K562 (cell line): Measurements from ENCODE around the gene ZBP1. TPM values are rescaled to one million over a fixed set of nuclear protein-coding genes. Genes with fewer than 3 reads are reported as not detected.

Experiments used
- ATAC-seq: fragments of 200-7000 bp; cut with Tn5 transposase; 3 replicates; pipeline ENCODE4 v1.9.1; 2020; ENCODE audit warnings: moderate library complexity
- BruUV-seq: library from RNA; stranded (reverse); fragments of 400-500 nt; replicated peaks from 2 replicates; lab custom pipeline; 2021; lab: Mats Ljungman, UMichigan
- CTCF ChIA-PET: fragments of 300-600 bp; formaldehyde crosslinking; extraction: SDS; loops from one replicate; lab custom pipeline; 2021; ENCODE audit warnings: low intra/inter-chr PET ratio; lab: Yijun Ruan, JAX
- POLR2A ChIA-PET: fragments of 300-600, 350-650 bp; sonication (Branson Sonifier 250); formaldehyde crosslinking; extraction: SDS; loops from one replicate; lab custom pipeline; 2021; ENCODE audit warnings: antibody characterized with exemption, inconsistent platforms; lab: Yijun Ruan, JAX
- DNase-seq, 4 experiments: peaks; one replicate each; pipeline versions ENCODE4 v3.0.0 to v3.0.0-alpha.2; 2011 to 2018; ENCODE audit warnings: low spot score in 3 of 4, mixed read lengths in 3 of 4; ENCODE audit errors: extremely low read depth in 1 of 4
- FAIRE-seq: peaks from 2 replicates; lab custom pipeline; 2011; peaks lifted over from hg19 to GRCh38; lab: Jason Lieb, UNC
- H2AFZ ChIP-seq: 2 replicates; pipeline ENCODE4 v1.6.0; 2011; ENCODE audit warnings: low read depth, low read length, control low read depth, inconsistent platforms
- H3K27ac ChIP-seq: fragments of 200-600 bp; 3 replicates; pipeline ENCODE4 v1.8.0; 2011; ENCODE audit warnings: low read depth, mild to moderate bottlenecking, control low read depth, inconsistent platforms, low read length, moderate library complexity, mixed read lengths; ENCODE audit errors: extremely low read depth
- H3K27me3 ChIP-seq, 2 experiments: fragments of 300-600 bp in 1 of 2; 2 replicates in 1 of 2; 3 replicates in 1 of 2; pipeline versions ENCODE4 v1.6.0 to v1.8.0; 2011; ENCODE audit warnings: inconsistent platforms in 2 of 2, low read length in 2 of 2, mild to moderate bottlenecking in 1 of 2, mixed read lengths in 1 of 2, moderate library complexity in 1 of 2; ENCODE audit not compliant: control insufficient read depth in 2 of 2, insufficient read depth in 2 of 2
- H3K36me3 ChIP-seq: fragments of 300-600 bp; 3 replicates; pipeline ENCODE4 v1.8.0; 2011; ENCODE audit warnings: mild to moderate bottlenecking, low read length, inconsistent platforms; ENCODE audit not compliant: control insufficient read depth, insufficient read depth
- H3K4me1 ChIP-seq, 2 experiments: fragments of 200-600 bp in 1 of 2; replicated peaks in 1 of 2; 2 replicates in 1 of 2; 3 replicates in 1 of 2; pipeline versions ENCODE4 v1.5.1 to v1.8.0; 2011; ENCODE audit warnings: inconsistent platforms in 2 of 2, low read length in 2 of 2, mild to moderate bottlenecking in 1 of 2, mixed read lengths in 1 of 2, moderate library complexity in 1 of 2; ENCODE audit not compliant: control insufficient read depth in 2 of 2, insufficient read depth in 2 of 2
- H3K4me2 ChIP-seq: 2 replicates; pipeline ENCODE4 v1.6.1; 2011; ENCODE audit warnings: low read length, control low read depth, inconsistent platforms, mixed read lengths; ENCODE audit not compliant: insufficient read depth
- H3K4me3 ChIP-seq: fragments of 200-600 bp; sonication (generic), shearing (Covaris generic); 2 replicates; pipeline ENCODE4 v1.5.1; 2016; ENCODE audit warnings: control low read depth, inconsistent platforms
- H3K79me2 ChIP-seq: fragments of 200-600 bp; 3 replicates; pipeline ENCODE4 v1.8.0; 2011; ENCODE audit warnings: low read length, inconsistent platforms; ENCODE audit not compliant: control insufficient read depth, insufficient read depth
- H3K9ac ChIP-seq, 2 experiments: 2 replicates each; pipeline versions ENCODE4 v1.6.0 to v1.6.1; 2011; ENCODE audit warnings: low read depth in 2 of 2, low read length in 2 of 2, control low read depth in 1 of 2, inconsistent platforms in 1 of 2, mild to moderate bottlenecking in 1 of 2, mixed read lengths in 1 of 2; ENCODE audit not compliant: insufficient read depth in 1 of 2
- H3K9me1 ChIP-seq: one replicate; pipeline ENCODE4 v1.6.0; 2011; ENCODE audit warnings: inconsistent platforms, mild to moderate bottlenecking, low read length, moderate library complexity; ENCODE audit not compliant: control insufficient read depth, insufficient read depth
- H3K9me3 ChIP-seq: replicated peaks from 2 replicates; pipeline ENCODE4 v1.5.1; 2011; ENCODE audit warnings: low read depth, low read length, inconsistent platforms; ENCODE audit not compliant: control insufficient read depth, insufficient read depth
- H4K20me1 ChIP-seq: replicated peaks from 2 replicates; pipeline ENCODE4 v1.6.1; 2011; ENCODE audit warnings: low read length, inconsistent platforms, mixed read lengths; ENCODE audit not compliant: control insufficient read depth, insufficient read depth
- CBX3 ChIP-seq, 2 experiments: IDR thresholded peaks; 1 replicate in 1 of 2; 2 replicates in 1 of 2; pipeline ENCODE4 v1.6.1; 2012; ENCODE audit warnings: inconsistent platforms in 2 of 2, low read length in 2 of 2, borderline replicate concordance in 1 of 2, control low read depth in 1 of 2
- CTCF ChIP-seq, 3 experiments: IDR thresholded peaks in 2 of 3; conservative IDR thresholded peaks in 1 of 3; 2 replicates each; pipeline ENCODE4 v1.5.1; 2011 to 2012; ENCODE audit warnings: low read length in 3 of 3, mild to moderate bottlenecking in 3 of 3, control low read depth in 2 of 3, improper control_type of control experiment in 1 of 3, inconsistent platforms in 1 of 3, low read depth in 1 of 3, mixed read lengths in 1 of 3, moderate library complexity in 1 of 3; ENCODE audit not compliant: insufficient read depth in 2 of 3
- DACH1 ChIP-seq: fragments of 450-650 bp; IDR thresholded peaks from 2 replicates; pipeline ENCODE4 v1.6.1; 2018; ENCODE audit not compliant: partially characterized antibody
- ILK ChIP-seq: fragments of 450-650 bp; IDR thresholded peaks from 2 replicates; pipeline ENCODE4 v1.6.1; 2016; ENCODE audit warnings: missing genetic modification characterization, low read depth, mild to moderate bottlenecking, missing compliant biosample characterization, moderate library complexity, borderline replicate concordance
- JUN ChIP-seq, 2 experiments: sonication (generic) in 1 of 2; formaldehyde crosslinking in 1 of 2; IDR thresholded peaks; 2 replicates each; pipeline versions ENCODE4 v1.6.1 to v1.8.0; 2012 to 2022; ENCODE audit warnings: borderline replicate concordance in 2 of 2, mild to moderate bottlenecking in 2 of 2, improper control_type of control experiment in 1 of 2, low read depth in 1 of 2, low read length in 1 of 2, missing genetic modification reagents in 1 of 2
- LARP7 ChIP-seq: fragments of 450-650 bp; IDR thresholded peaks from 2 replicates; pipeline ENCODE4 v1.6.1; 2016
- PHF21A ChIP-seq: fragments of 450-650 bp; IDR thresholded peaks from 2 replicates; pipeline ENCODE4 v1.6.1; 2017; ENCODE audit warnings: low read depth, borderline replicate concordance
- RAD21 ChIP-seq, 2 experiments: fragments of 250-450 bp in 1 of 2; fragments of 450-650 bp in 1 of 2; sonication (Bioruptor Pico) in 1 of 2; formaldehyde crosslinking in 1 of 2; IDR thresholded peaks in 1 of 2; conservative IDR thresholded peaks in 1 of 2; 2 replicates each; pipeline versions ENCODE4 v1.4.0 to v1.8.0; 2020 to 2022; ENCODE audit warnings: mild to moderate bottlenecking in 2 of 2, moderate library complexity in 1 of 2
- TAF9B ChIP-seq: fragments of 450-650 bp; IDR thresholded peaks from 2 replicates; pipeline ENCODE4 v1.6.1; 2018; ENCODE audit warnings: mild to moderate bottlenecking; ENCODE audit not compliant: partially characterized antibody
- TFAP4 ChIP-seq: sonication (generic); formaldehyde crosslinking; IDR thresholded peaks from 2 replicates; pipeline ENCODE4 v1.8.0; 2022; ENCODE audit warnings: missing genetic modification reagents, mild to moderate bottlenecking, moderate library complexity, borderline replicate concordance
- ZNF512 ChIP-seq: IDR thresholded peaks from 2 replicates; pipeline ENCODE4 v1.6.1; 2016; ENCODE audit warnings: missing genetic modification characterization, missing compliant biosample characterization
- ZNF785 ChIP-seq: fragments of 250-450 bp; sonication (Bioruptor Pico); IDR thresholded peaks from 2 replicates; pipeline ENCODE4 v1.4.0; 2020; ENCODE audit warnings: mild to moderate bottlenecking
- WGBS: fragments of 100-300 bp; shearing (Covaris generic); methylation state at CpG from one replicate; pipeline ENCODE4 v1.1.6; 2016; ENCODE audit warnings: low coverage, mixed read lengths; ENCODE audit not compliant: insufficient coverage; ENCODE audit errors: missing lambda C conversion rate; 5-methylcytosine and 5-hydroxymethylcytosine counted together
- in situ Hi-C: fragments of 300-500 bp; cut with MboI; formaldehyde crosslinking; loops from 4 replicates; pipeline ENCODE4 v1.15.0; 2018; ENCODE audit warnings: inconsistent platforms, mixed read lengths
- intact Hi-C: fragments of 100-400 bp; cut with micrococcal nuclease; formaldehyde crosslinking; loops from 2 replicates; pipeline ENCODE4 v1.14.2; 2022
- polyA plus RNA-seq, 8 experiments: library from polyadenylated mRNA; depleted of rRNA in 4 of 8; stranded (reverse) in 5 of 8; unstranded in 3 of 8; fragments of >200 nt; fragmentation: Nextera tagmentation in 2 of 8; fragmentation: Illumina TruSeq in 1 of 8; extraction: Ambion mirVana in 2 of 8; extraction: Trizol in 1 of 8; gene quantifications; 2 replicates each; pipeline versions ENCODE4 v1.2.1 to v1.2.3, GENCODE V29; 2011 to 2014; ENCODE audit warnings: inconsistent platforms in 1 of 8, missing spikeins in 1 of 8
- total RNA-seq, 7 experiments: library from RNA; depleted of rRNA in 6 of 7; stranded (reverse); fragments of >200 nt in 6 of 7; fragmentation: Illumina TruSeq in 2 of 7; extraction: Trizol in 2 of 7; gene quantifications; 2 replicates each; pipeline versions ENCODE4 v1.2.1 to v1.2.3, GENCODE V29; 2011 to 2021; ENCODE audit warnings: low replicate concordance in 1 of 7
- TF ChIP-seq, protein P1 (sequence below): IDR thresholded peaks from 2 replicates; pipeline ENCODE4 v1.6.1; 2011; ENCODE audit warnings: borderline replicate concordance, low read depth, mild to moderate bottlenecking, moderate library complexity, low read length; ENCODE audit not compliant: insufficient read depth, poor library complexity, severe bottlenecking

ZBP1 gene
- total and polyA plus RNA-seq, 9 of the 15 experiments (the other 6 are each of a cell fraction or from before 2014, with no cell fraction given) = not detected

GRCh38 chr20:57573894-57574293, 46.3 kb downstream of the ZBP1 start:
- H3K9me1 ChIP-seq = no peaks in the 10 kb centered on the region
- in situ Hi-C loops = no loop called here
- POLR2A ChIA-PET = interaction anchor here (0.6 kb wide), 1 partner anchor 160 kb away, joined by 4 read pairs; no protein-coding TSS in a partner anchor
- peaks cover 15 to 16% of the 10 kb centered on the region in 2 experiments; a peak in 4 of 5 replicates for H3K4me1 ChIP-seq
- FAIRE-seq (no peak), DNase-seq (peak; percentile 50 to 74 (median 58)), ATAC-seq (peak; percentile 89)
- no peak overlapping the region for H3K4me3 ChIP-seq
- TF ChIP-seq ZNF512 (tag) (no peak), LARP7 (no peak), TAF9B (peak; percentile 43), TFAP4 (peak; percentile 88), PHF21A (no peak), RAD21 (CRISPR knock-in tag; conservative IDR thresholded peaks at IDR 0.05 in 1 of 2, IDR thresholded peaks at IDR 0.05 in 1 of 2) (peak in 1 of 2 experiments; percentile 20; a peak in 1 of 4 replicates), CTCF (IDR thresholded peaks at IDR 0.05 in 2 of 3, conservative IDR thresholded peaks at IDR 0.05 in 1 of 3; ENCODE audit: insufficient read depth in 2 of 3, low read depth in 1 of 3, low read length in 3 of 3) (peak; percentile 58 to 78 (median 69)), ILK (tag) (no peak), DACH1 (peak; percentile 75), CBX3 (IDR thresholded peaks at IDR 0.05; ENCODE audit: borderline replicate concordance in 1 of 2, low read length in 2 of 2) (0 out of 3 replicates have a peak, but pooled peaks of 1 of the 2 experiments have one; percentile 39), ZNF785 (no peak), JUN (IDR thresholded peaks at IDR 0.05; ENCODE audit: borderline replicate concordance, low read depth, low read length) (no peak), JUN (CRISPR knock-in tag; IDR thresholded peaks at IDR 0.05; ENCODE audit: borderline replicate concordance) (no peak)
- TF ChIP-seq, protein P1, sequence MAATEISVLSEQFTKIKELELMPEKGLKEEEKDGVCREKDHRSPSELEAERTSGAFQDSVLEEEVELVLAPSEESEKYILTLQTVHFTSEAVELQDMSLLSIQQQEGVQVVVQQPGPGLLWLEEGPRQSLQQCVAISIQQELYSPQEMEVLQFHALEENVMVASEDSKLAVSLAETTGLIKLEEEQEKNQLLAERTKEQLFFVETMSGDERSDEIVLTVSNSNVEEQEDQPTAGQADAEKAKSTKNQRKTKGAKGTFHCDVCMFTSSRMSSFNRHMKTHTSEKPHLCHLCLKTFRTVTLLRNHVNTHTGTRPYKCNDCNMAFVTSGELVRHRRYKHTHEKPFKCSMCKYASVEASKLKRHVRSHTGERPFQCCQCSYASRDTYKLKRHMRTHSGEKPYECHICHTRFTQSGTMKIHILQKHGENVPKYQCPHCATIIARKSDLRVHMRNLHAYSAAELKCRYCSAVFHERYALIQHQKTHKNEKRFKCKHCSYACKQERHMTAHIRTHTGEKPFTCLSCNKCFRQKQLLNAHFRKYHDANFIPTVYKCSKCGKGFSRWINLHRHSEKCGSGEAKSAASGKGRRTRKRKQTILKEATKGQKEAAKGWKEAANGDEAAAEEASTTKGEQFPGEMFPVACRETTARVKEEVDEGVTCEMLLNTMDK = peak; percentile 33
- no peak overlapping the region for H3K4me2 ChIP-seq
- H3K27ac ChIP-seq = no peak overlapping the region
- BruUV-seq = no TSS peak
- H4K20me1 ChIP-seq = no peaks in the 10 kb centered on the region
- H3K9ac ChIP-seq = no peak overlapping the region
- no peaks in the 10 kb centered on the region for H3K9me3 ChIP-seq
- no peaks in the 10 kb centered on the region for H3K36me3 ChIP-seq
- H2AFZ ChIP-seq = no peak overlapping the region
- WGBS = 14% methylated on average over 5 of the region's 5 CpGs
- CTCF ChIA-PET = no interaction called here
- no peaks in the 10 kb centered on the region for H3K79me2 ChIP-seq
- intact Hi-C loops = no loop called here
- peaks cover 13 to 25% of the 10 kb centered on the region in 2 experiments; a peak in 3 of 5 replicates for H3K27me3 ChIP-seq
